ENCODE data around the gene BANP. TPM values are rescaled to one million over a fixed set of nuclear protein-coding genes. Genes with fewer than 3 reads are reported as not detected.
"Not testable (repeated sequence)": the region's sequence is repeated elsewhere in the genome, so short reads cannot be mapped to it uniquely, and the experiment has no call there.

Gene BANP
- total RNA-seq, 8 experiments from 2014 or later, result 12.9 to 28.1 (median 18.5) TPM

GRCh38 chr16:88108762-88109161 is 157.5 kb downstream of the BANP start:
- H3K4me1 ChIP-seq (replicated peaks in 1 of 2), result peaks cover 9 to 13% of the 10 kb centered on the region in 2 donors
- in situ Hi-C loops (cut with MboI; ENCODE audit: low pct_unique_long_range_greater_than_20kb in 2 of 9, low sequenced_read_pairs in 9 of 9, unreplicated experiment in 9 of 9), result no loop called here
- no peak overlapping the region for H3K4me3 ChIP-seq
- WGBS, 10 experiments, result 70 to 100% (median 91%) methylated on average over 1 to 11 of the region's 12 CpGs; no CpG with 5 or more reads in 5 of the 10 experiments
- no peak overlapping the region for H3K27ac ChIP-seq
- no peak for ATAC-seq (replicated peaks in 6 of 8)

GRCh38 chr16:88109726-88110621 is 158.7 kb downstream of the BANP start:
- H3K4me1 ChIP-seq (replicated peaks in 1 of 2), result peaks cover 9 to 13% of the 10 kb centered on the region in 2 donors
- 42 to 100% (median 61%) methylated on average over 1 to 3 of the region's 28 CpGs; no CpG with 5 or more reads in 6 of the 10 experiments for WGBS, 10 experiments
- peak overlapping the region in 1 of 2 donors; percentile 79 for H3K27ac ChIP-seq
- H3K4me3 ChIP-seq; in situ Hi-C loops (cut with MboI; ENCODE audit: low pct_unique_long_range_greater_than_20kb in 2 of 9, low sequenced_read_pairs in 9 of 9, unreplicated experiment in 9 of 9): not testable (repeated sequence)
- ATAC-seq (replicated peaks in 6 of 8), result peak in 6 of 8 experiments; percentile 57 to 97 (median 94)

- in situ Hi-C loops (cut with MboI; ENCODE audit: low pct_unique_long_range_greater_than_20kb in 2 of 9, low sequenced_read_pairs in 9 of 9, unreplicated experiment in 9 of 9); H3K4me3 ChIP-seq; H3K27ac ChIP-seq; ATAC-seq (replicated peaks in 6 of 8): not testable (repeated sequence)
- WGBS, 10 experiments, result 67 to 100% (median 83%) methylated on average over 2 to 10 of the region's 21 CpGs; no CpG with 5 or more reads in 5 of the 10 experiments
- peaks cover 9 to 13% of the 10 kb centered on the region in 2 donors for H3K4me1 ChIP-seq (replicated peaks in 1 of 2)
These were observed 159.8 kb downstream of the BANP start for GRCh38 chr16:88110875-88111494.

- peaks cover 9 to 13% of the 10 kb centered on the region in 2 donors for H3K4me1 ChIP-seq (replicated peaks in 1 of 2)
- ATAC-seq (replicated peaks in 6 of 8); H3K4me3 ChIP-seq; H3K27ac ChIP-seq; in situ Hi-C loops (cut with MboI; ENCODE audit: low pct_unique_long_range_greater_than_20kb in 2 of 9, low sequenced_read_pairs in 9 of 9, unreplicated experiment in 9 of 9): not testable (repeated sequence)
- 73 to 100% (median 82%) methylated on average over 1 to 11 of the region's 13 CpGs; no CpG with 5 or more reads in 2 of the 10 experiments for WGBS, 10 experiments
These were observed 160.7 kb downstream of the BANP start for GRCh38 chr16:88111976-88112375.

GRCh38 chr16:88113545-88114045 is 162.4 kb downstream of the BANP start:
- WGBS, 10 experiments, result 20 to 100% (median 100%) methylated on average over 1 of the region's 20 CpGs; no CpG with 5 or more reads in 7 of the 10 experiments
- in situ Hi-C loops (cut with MboI; ENCODE audit: low pct_unique_long_range_greater_than_20kb in 2 of 9, low sequenced_read_pairs in 9 of 9, unreplicated experiment in 9 of 9), result no loop called here
- no peak overlapping the region for H3K27ac ChIP-seq
- ATAC-seq (replicated peaks in 6 of 8), result no peak
- peaks cover 9 to 20% of the 10 kb centered on the region in 2 donors for H3K4me1 ChIP-seq (replicated peaks in 1 of 2)
- H3K4me3 ChIP-seq, result no peak overlapping the region

GRCh38 chr16:88114541-88115228 is 163.5 kb downstream of the BANP start:
- H3K27ac ChIP-seq; ATAC-seq (replicated peaks in 6 of 8); H3K4me3 ChIP-seq; in situ Hi-C loops (cut with MboI; ENCODE audit: low pct_unique_long_range_greater_than_20kb in 2 of 9, low sequenced_read_pairs in 9 of 9, unreplicated experiment in 9 of 9): not testable (repeated sequence)
- 30 to 100% (median 83%) methylated on average over 1 to 7 of the region's 22 CpGs; no CpG with 5 or more reads in 6 of the 10 experiments for WGBS, 10 experiments
- peaks cover 18 to 30% of the 10 kb centered on the region in 2 donors for H3K4me1 ChIP-seq (replicated peaks in 1 of 2)

GRCh38 chr16:88116121-88116520 is 164.9 kb downstream of the BANP start:
- Histone ChIP-seq H3K4me1 (replicated peaks in 1 of 2) (peaks cover 15 to 23% of the 10 kb centered on the region in 2 donors), H3K4me3 (no peak overlapping the region), H3K27ac (no peak overlapping the region)
- no peak for ATAC-seq (replicated peaks in 6 of 8)
- in situ Hi-C loops (cut with MboI; ENCODE audit: low pct_unique_long_range_greater_than_20kb in 2 of 9, low sequenced_read_pairs in 9 of 9, unreplicated experiment in 9 of 9), result no loop called here
- WGBS, 10 experiments, result 75 to 100% (median 92%) methylated on average over 2 to 9 of the region's 13 CpGs; no CpG with 5 or more reads in 5 of the 10 experiments

- peaks cover 15 to 23% of the 10 kb centered on the region in 2 donors for H3K4me1 ChIP-seq (replicated peaks in 1 of 2)
- WGBS, 10 experiments, result 83 to 94% (median 91%) methylated on average over 7 to 8 of the region's 20 CpGs; no CpG with 5 or more reads in 7 of the 10 experiments
- no peak overlapping the region for H3K4me3 ChIP-seq
- in situ Hi-C loops (cut with MboI; ENCODE audit: low pct_unique_long_range_greater_than_20kb in 2 of 9, low sequenced_read_pairs in 9 of 9, unreplicated experiment in 9 of 9), result no loop called here
- no peak overlapping the region for H3K27ac ChIP-seq
- no peak for ATAC-seq (replicated peaks in 6 of 8)
These were observed 166.2 kb downstream of the BANP start for GRCh38 chr16:88117476-88117868.

- Histone ChIP-seq H3K27ac (no peak overlapping the region), H3K4me3 (no peak overlapping the region), H3K4me1 (replicated peaks in 1 of 2) (peaks cover 15 to 23% of the 10 kb centered on the region in 2 donors)
- WGBS, 10 experiments, result 13 to 60% (median 41%) methylated on average over 1 to 6 of the region's 13 CpGs; no CpG with 5 or more reads in 6 of the 10 experiments
- in situ Hi-C loops (cut with MboI; ENCODE audit: low pct_unique_long_range_greater_than_20kb in 2 of 9, low sequenced_read_pairs in 9 of 9, unreplicated experiment in 9 of 9), result no loop called here
- peak in 4 of 8 experiments; percentile 3 to 52 (median 24) for ATAC-seq (replicated peaks in 6 of 8)
These were observed 167.1 kb downstream of the BANP start for GRCh38 chr16:88118376-88118775.

GRCh38 chr16:88118852-88119741 is 167.9 kb downstream of the BANP start:
- in situ Hi-C loops (cut with MboI; ENCODE audit: low pct_unique_long_range_greater_than_20kb in 2 of 9, low sequenced_read_pairs in 9 of 9, unreplicated experiment in 9 of 9); H3K4me3 ChIP-seq: not testable (repeated sequence)
- WGBS, 10 experiments, result 0 to 50% (median 10%) methylated on average over 1 to 17 of the region's 28 CpGs; no CpG with 5 or more reads in 1 of the 10 experiments
- peak; percentile 56 to 94 (median 69) for ATAC-seq (replicated peaks in 6 of 8)
- H3K4me1 ChIP-seq (replicated peaks in 1 of 2), result peaks cover 15 to 23% of the 10 kb centered on the region in 2 donors
- peak overlapping the region in 1 of 2 donors; percentile 65 for H3K27ac ChIP-seq

- WGBS, 10 experiments, result 90 to 94% methylated on average over 4 to 7 of the region's 49 CpGs; no CpG with 5 or more reads in 8 of the 10 experiments
- Histone ChIP-seq H3K4me1 (replicated peaks in 1 of 2) (peaks cover 15 to 23% of the 10 kb centered on the region in 2 donors), H3K27ac (peak overlapping the region in 1 of 2 donors; percentile 52)
- H3K4me3 ChIP-seq; in situ Hi-C loops (cut with MboI; ENCODE audit: low pct_unique_long_range_greater_than_20kb in 2 of 9, low sequenced_read_pairs in 9 of 9, unreplicated experiment in 9 of 9): not testable (repeated sequence)
- peak in 5 of 8 experiments; percentile 50 to 77 (median 75) for ATAC-seq (replicated peaks in 6 of 8)
These were observed 168.9 kb downstream of the BANP start for GRCh38 chr16:88119881-88120751.

Data from motor neuron (in vitro differentiated cells).